Suppressor macrophage treated with lipopolysaccharide for 1 hour (primary cell): Measurements from ENCODE around the gene HOXB9.

ENCODE experiments used
- DNase-seq, 3 donors: peaks; one replicate each; pipeline ENCODE4 v3.0.0-alpha.2; 2020 to 2022

Gene HOXB9

GRCh38 chr17:48626245-48627117, at the start of gene HOXB9:
HOXB9 (minus strand) TSS chr17:48626358; CDS start chr17:48626269, 89 bp downstream.
- DNase-seq, result no peak

GRCh38 chr17:48672340-48672739, 46.2 kb upstream of the HOXB9 start:
- DNase-seq, result no peak

- DNase-seq, result peak; percentile 69 to 83 (median 79)
These were observed 45.6 kb upstream of the HOXB9 start for GRCh38 chr17:48671697-48672171.

DNA sequence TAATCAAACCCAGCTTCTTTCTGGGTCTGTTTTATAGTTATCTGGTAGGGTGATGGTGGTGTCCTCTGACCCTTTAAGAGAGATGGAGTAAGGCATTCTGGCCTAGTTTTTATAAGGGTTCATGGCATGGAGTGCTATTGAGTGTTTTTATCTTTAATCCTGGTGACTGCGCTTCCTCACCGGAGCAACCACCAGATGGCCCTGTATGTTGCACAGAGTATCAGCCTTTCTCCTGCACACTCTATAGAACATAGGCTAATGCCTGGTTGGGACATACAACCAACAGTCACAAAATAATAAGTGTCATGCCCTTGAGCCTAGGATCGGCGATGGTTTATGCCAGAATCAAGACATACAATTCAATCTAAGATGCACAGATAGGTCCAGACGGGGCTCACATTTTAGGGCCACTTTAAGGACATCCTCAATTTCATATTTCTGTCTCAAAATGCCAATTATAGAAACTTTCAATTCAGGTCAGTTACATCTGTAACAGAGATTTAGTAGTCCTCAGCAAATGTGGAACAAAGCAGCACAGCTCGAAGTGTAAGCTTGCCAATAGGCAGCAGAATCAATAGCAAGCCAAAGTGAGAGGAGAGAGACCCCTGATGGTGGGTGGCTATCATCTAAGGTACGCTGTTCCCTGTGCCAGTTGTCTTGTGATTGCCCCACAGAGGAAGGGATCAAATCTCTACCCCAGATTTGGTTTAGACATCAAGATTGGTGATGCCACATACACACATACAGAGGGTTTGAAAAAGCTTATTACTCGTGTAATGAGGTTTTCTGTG, 37.2 kb upstream of the HOXB9 start:
- no peak for DNase-seq

- DNase-seq, result no peak
These were observed 29.8 kb upstream of the HOXB9 start for GRCh38 chr17:48655913-48656312.

DNA sequence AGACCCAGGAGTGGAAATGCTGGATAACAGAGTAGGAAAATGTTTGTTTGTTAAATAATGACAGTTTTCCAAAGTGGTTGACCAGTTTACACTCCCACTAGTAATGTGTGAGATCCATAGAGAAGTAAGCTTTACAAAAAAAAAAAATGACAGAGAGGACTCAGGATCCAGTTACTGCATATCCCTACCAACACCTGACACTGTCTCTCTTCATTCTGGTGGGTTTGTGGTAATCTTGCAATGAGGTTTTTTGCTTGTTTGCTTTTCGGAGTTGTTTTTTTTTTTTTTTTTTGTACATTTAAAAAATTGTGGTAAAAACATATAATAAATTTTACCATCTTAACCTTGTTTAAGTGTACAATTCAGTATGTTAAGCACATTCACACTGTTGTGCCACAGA, 23.6 kb upstream of the HOXB9 start:
- DNase-seq, result no peak

DNA sequence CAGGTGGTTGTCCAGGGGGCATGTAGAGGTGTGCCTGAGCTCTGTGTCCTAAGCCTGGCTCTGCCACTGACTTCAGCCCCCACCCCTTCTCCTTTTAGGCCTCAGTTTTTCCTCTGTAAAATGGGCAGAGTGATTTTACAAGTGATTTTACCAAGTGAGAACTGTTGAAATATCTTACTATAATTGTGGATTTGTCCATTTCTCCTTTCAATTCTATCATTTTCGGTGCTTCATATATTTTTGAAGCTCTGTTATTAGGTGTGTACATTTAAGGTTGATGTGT, 21.7 kb upstream of the HOXB9 start:
- no peak for DNase-seq

GRCh38 chr17:48647103-48647962, 21.2 kb upstream of the HOXB9 start:
- peak in 2 of 3 donors; percentile 30 to 37 for DNase-seq

GRCh38 chr17:48646183-48647102, 20.3 kb upstream of the HOXB9 start:
- DNase-seq, result no peak

DNA sequence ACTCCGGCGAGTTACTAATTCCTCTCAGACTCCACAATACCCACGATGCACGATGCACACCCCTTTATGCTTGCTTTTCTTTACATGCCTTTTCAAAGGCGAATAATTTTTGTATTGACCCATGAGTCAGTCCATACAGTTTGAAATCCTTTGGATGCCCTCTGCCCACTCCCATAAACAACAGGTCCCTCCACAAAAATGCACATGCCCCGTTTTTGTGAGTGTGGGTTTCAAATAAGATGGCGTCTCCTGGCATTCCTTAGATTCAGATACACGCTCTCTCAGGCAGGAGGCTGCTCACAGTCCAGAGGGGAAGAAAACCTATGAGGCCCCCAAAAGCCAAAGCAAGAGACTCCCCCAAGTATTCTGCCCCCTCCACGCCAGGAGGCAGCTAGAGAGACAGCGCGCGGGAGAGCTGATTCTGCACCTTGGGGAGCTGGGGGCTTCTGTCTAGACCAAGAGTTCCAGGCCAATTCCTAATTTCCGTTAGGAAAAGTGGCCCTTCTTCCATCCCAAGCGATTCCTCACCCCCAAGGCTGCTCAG, 19.6 kb upstream of the HOXB9 start:
- no peak for DNase-seq

DNA sequence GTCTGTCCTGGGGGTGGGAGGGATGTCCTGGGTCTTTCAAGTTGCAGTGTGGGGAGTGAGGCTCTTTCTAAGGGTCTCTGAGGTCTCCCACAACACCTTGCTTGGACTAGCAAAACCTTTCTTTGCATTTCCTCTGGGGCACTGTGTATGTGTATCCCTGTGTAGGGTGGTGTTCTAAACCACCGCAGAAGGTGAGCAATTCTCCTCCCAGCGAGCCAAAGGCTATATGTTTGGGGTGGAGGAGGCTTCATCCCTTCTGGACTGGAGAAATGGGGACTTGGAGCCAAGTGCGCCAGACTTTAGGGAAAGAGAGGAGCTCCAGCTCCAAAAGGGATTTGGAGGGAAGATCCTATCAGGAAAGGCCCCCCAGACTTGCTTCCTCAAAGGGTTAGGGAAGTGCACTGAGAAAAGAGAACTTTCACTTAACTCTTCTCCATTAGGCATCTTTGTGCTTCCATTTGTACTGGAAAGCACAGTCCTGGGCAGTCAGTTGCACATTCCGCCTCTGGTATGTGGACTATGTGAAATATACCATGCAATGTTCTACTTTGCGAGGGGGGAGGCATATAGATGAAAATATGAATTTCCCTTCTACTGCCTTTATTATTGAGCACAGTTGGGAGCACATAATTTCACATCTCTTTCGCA, 18.9 kb upstream of the HOXB9 start:
- peak in 1 of 3 donors; percentile 22 for DNase-seq

- DNase-seq, result no peak
These were observed 18.0 kb upstream of the HOXB9 start for GRCh38 chr17:48644159-48644558.

- DNase-seq, result no peak
These were observed 17.5 kb upstream of the HOXB9 start for GRCh38 chr17:48643697-48644012.

- DNase-seq, result no peak
These were observed 16.9 kb upstream of the HOXB9 start for GRCh38 chr17:48642843-48643696.

DNA sequence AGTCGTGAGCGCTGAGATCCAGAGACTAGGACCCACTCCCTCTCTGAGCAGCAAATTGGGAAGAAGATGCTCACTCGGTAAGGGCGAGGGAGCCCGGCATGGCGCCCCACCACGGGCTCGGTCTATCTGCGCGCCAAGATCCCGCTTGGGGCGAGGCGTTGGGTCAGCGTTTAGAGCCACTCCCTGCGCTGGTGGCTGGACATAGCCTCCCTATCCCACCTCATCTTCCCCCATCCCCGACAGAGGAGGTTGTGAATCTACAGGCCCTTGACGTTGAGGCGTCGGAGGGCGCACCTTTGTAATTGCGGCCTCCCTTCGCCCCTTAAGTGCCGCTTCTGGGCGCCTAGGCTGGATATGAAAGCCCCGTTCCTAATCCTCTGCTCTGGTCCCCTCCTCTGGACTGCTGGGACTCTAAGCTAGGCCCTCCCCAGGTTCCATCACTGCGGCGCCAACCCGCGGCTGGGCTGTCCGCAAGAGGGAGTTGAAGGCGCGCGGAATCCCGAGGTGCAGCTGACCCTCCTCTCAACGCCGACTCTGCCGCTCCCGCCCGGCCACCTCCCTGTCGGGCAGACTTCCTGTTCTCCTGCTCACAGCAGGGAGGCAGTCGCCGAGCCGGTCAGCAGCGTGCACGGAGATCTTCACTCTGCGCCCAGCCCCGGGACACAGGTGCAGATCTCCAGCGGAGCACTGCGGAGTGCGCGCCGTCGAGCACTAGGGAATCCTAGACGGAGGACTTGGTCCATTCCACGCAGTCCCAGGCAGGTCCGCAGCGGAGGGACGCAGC, 16.1 kb upstream of the HOXB9 start:
- peak in 1 of 3 donors; percentile 27 for DNase-seq

DNA sequence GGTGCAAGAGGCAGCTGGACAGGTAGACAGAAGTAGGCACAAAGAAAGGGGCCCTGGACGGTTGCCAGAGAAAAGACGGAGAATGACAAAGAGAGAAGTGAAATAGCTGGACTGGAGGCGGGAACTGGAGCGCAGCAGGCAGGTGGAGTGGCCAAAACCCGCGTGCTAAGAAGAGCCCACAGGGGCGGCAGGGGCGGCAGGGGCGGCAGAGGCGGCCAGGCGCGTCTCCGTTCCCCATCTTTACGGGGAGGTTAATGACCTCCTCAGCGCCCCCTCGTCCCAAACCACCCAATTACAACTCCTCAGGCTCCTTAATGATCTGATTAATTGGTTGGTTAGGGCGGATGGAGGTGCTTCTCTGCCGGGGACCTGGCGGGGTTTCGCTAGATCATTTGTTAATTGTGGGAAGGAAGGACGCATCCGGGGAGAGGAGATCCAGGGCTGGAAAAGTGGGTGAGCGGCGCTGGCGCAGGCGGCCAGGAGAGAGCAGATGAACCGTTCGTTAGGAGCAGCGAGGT, 15.4 kb upstream of the HOXB9 start:
- no peak for DNase-seq

- no peak for DNase-seq
These were observed 14.7 kb upstream of the HOXB9 start for GRCh38 chr17:48640858-48641180.

- DNase-seq, result no peak
These were observed 14.1 kb upstream of the HOXB9 start for GRCh38 chr17:48639982-48640857.
